Neutrophil (primary cell): Measurements from ENCODE around the gene NOP9.

ENCODE experiments used
- H3K27ac ChIP-seq: fragments of 200-600 bp; sonication (generic); 2 replicates; pipeline ENCODE4 v1.5.1; 2016; ENCODE audit warnings: mild to moderate bottlenecking, moderate library complexity
- H3K27me3 ChIP-seq: fragments of 200-600 bp; sonication (generic); 2 replicates; pipeline ENCODE4 v1.6.0; 2016; ENCODE audit warnings: mild to moderate bottlenecking
- H3K36me3 ChIP-seq: fragments of 200-600 bp; sonication (generic); 2 replicates; pipeline ENCODE4 v1.5.1; 2017
- H3K4me1 ChIP-seq, 2 experiments: fragments of 200-600 bp in 1 of 2; sonication (generic) in 1 of 2; 1 replicate in 1 of 2; 2 replicates in 1 of 2; pipeline versions ENCODE4 v1.5.1 to v1.6.1; 2013 to 2016; ENCODE audit warnings: low read depth in 1 of 2, low read length in 1 of 2, mild to moderate bottlenecking in 1 of 2, moderate library complexity in 1 of 2; ENCODE audit not compliant: control insufficient read depth in 1 of 2, insufficient read depth in 1 of 2
- H3K4me3 ChIP-seq, 2 experiments: fragments of 200-600 bp in 1 of 2; sonication (generic) in 1 of 2; 1 replicate in 1 of 2; 2 replicates in 1 of 2; pipeline ENCODE4 v1.5.1; 2013 to 2016; ENCODE audit warnings: low read depth in 1 of 2, low read length in 1 of 2, mild to moderate bottlenecking in 1 of 2, moderate library complexity in 1 of 2
- H3K9me3 ChIP-seq: fragments of 200-600 bp; sonication (generic); 2 replicates; pipeline ENCODE4 v1.5.1; 2016
- CTCF ChIP-seq: fragments of 200-600 bp; sonication (generic); IDR thresholded peaks from 2 replicates; pipeline ENCODE4 v1.5.1; 2016; ENCODE audit warnings: antibody characterized with exemption

The NOP9 gene

GRCh38 chr14:24316597-24316950 is 16.9 kb downstream of the NOP9 start:
- Histone ChIP-seq H3K27me3 (no peaks in the 10 kb centered on the region), H3K4me1 (peaks cover 91 to 93% of the 10 kb centered on the region in 2 experiments), H3K36me3 (peaks cover 41% of the 10 kb centered on the region), H3K4me3 (peak overlapping the region; percentile 54 to 74), H3K9me3 (no peaks in the 10 kb centered on the region), H3K27ac (peak overlapping the region; percentile 97)
- TF ChIP-seq CTCF, result no peak

- no peaks in the 10 kb centered on the region for H3K9me3 ChIP-seq
- TF ChIP-seq CTCF, result no peak
- no peaks in the 10 kb centered on the region for H3K27me3 ChIP-seq
- peaks cover 48% of the 10 kb centered on the region for H3K36me3 ChIP-seq
- peak overlapping the region; percentile 54 to 74 for H3K4me3 ChIP-seq
- peak overlapping the region; percentile 97 for H3K27ac ChIP-seq
- peaks cover 85 to 86% of the 10 kb centered on the region in 2 experiments for H3K4me1 ChIP-seq
These were observed 17.7 kb downstream of the NOP9 start for GRCh38 chr14:24317141-24317928.

- Histone ChIP-seq H3K4me3 (no peak overlapping the region), H3K9me3 (no peaks in the 10 kb centered on the region), H3K4me1 (peaks cover 65 to 67% of the 10 kb centered on the region in 2 experiments), H3K27ac (no peak overlapping the region), H3K27me3 (no peaks in the 10 kb centered on the region), H3K36me3 (peaks cover 57% of the 10 kb centered on the region)
- TF ChIP-seq CTCF, result no peak
These were observed 21.7 kb downstream of the NOP9 start for GRCh38 chr14:24321212-24321975.

- no peak overlapping the region for H3K4me3 ChIP-seq
- no peak for TF ChIP-seq CTCF
- peaks cover 47% of the 10 kb centered on the region for H3K36me3 ChIP-seq
- H3K27ac ChIP-seq, result peak overlapping the region; percentile 2
- H3K9me3 ChIP-seq, result no peaks in the 10 kb centered on the region
- no peaks in the 10 kb centered on the region for H3K27me3 ChIP-seq
- peaks cover 65 to 67% of the 10 kb centered on the region in 2 experiments for H3K4me1 ChIP-seq
These were observed 23.0 kb downstream of the NOP9 start for GRCh38 chr14:24322672-24323071.

GRCh38 chr14:24323341-24323740 is 23.7 kb downstream of the NOP9 start:
- Histone ChIP-seq H3K4me1 (peaks cover 65% of the 10 kb centered on the region in 2 experiments), H3K36me3 (peaks cover 40% of the 10 kb centered on the region), H3K9me3 (no peaks in the 10 kb centered on the region), H3K27me3 (no peaks in the 10 kb centered on the region), H3K4me3 (no peak overlapping the region), H3K27ac (peak overlapping the region; percentile 2)
- no peak for TF ChIP-seq CTCF
